WTC11 (cell line): Measurements from ENCODE around the gene MMP23B. TPM values are rescaled to one million over a fixed set of nuclear protein-coding genes. Genes with fewer than 3 reads are reported as not detected.

Experiments used
- ATAC-seq: fragments of 200-7000 bp; cut with Tn5 transposase; 2 replicates; pipeline ENCODE4 v1.10.0; 2021; ENCODE audit warnings: mild to moderate bottlenecking, moderate library complexity
- CTCF ChIA-PET: fragments of 300-600 bp; sonication (Branson Sonifier 250); formaldehyde crosslinking; loops from one replicate; lab custom pipeline; 2021; ENCODE audit warnings: antibody characterized with exemption; lab: Charles Lee
- POLR2A ChIA-PET: fragments of 350-600 bp; sonication (Branson Sonifier 250); formaldehyde crosslinking; loops from one replicate; lab custom pipeline; 2021; ENCODE audit warnings: antibody characterized with exemption; lab: Charles Lee
- DNase-seq: peaks from one replicate; pipeline ENCODE4 v3.0.0; 2021; ENCODE audit warnings: low spot score
- H3K27ac Mint-ChIP-seq: 2 replicates; pipeline ENCODE4 v1.8.0; 2021; ENCODE audit warnings: mixed read lengths
- H3K27me3 Mint-ChIP-seq: 2 replicates; pipeline ENCODE4 v1.8.0; 2021; ENCODE audit warnings: low read depth, mild to moderate bottlenecking, moderate library complexity, mixed read lengths
- H3K36me3 Mint-ChIP-seq: 2 replicates; pipeline ENCODE4 v1.8.0; 2021; ENCODE audit warnings: mixed read lengths
- H3K4me1 Mint-ChIP-seq: 2 replicates; pipeline ENCODE4 v1.8.0; 2022; ENCODE audit warnings: mixed read lengths
- H3K4me3 Mint-ChIP-seq: 2 replicates; pipeline ENCODE4 v1.8.0; 2021; ENCODE audit warnings: mild to moderate bottlenecking, moderate library complexity, mixed read lengths
- H3K9me3 Mint-ChIP-seq: 2 replicates; pipeline ENCODE4 v1.8.0; 2021; ENCODE audit warnings: mixed read lengths
- ERG ChIP-seq: fragments of 250-450 bp; sonication (Bioruptor Pico); IDR thresholded peaks from 2 replicates; pipeline ENCODE4 v1.8.0; 2021; ENCODE audit warnings: mild to moderate bottlenecking
- ESRRA ChIP-seq: sonication (generic); formaldehyde crosslinking; IDR thresholded peaks from 2 replicates; pipeline ENCODE4 v1.8.1; 2022; ENCODE audit warnings: mild to moderate bottlenecking, missing genetic modification reagents, borderline replicate concordance
- FOXJ3 ChIP-seq: sonication (generic); formaldehyde crosslinking; IDR thresholded peaks from 2 replicates; pipeline ENCODE4 v1.9.0; 2021; ENCODE audit warnings: missing genetic modification reagents, mild to moderate bottlenecking, borderline replicate concordance
- GABPB1 ChIP-seq: sonication (generic); formaldehyde crosslinking; IDR thresholded peaks from 2 replicates; pipeline ENCODE4 v1.8.1; 2023; ENCODE audit warnings: mild to moderate bottlenecking, missing genetic modification reagents
- IRF2 ChIP-seq: sonication (generic); formaldehyde crosslinking; IDR thresholded peaks from 2 replicates; pipeline ENCODE4 v1.8.0; 2022; ENCODE audit warnings: low read depth, missing genetic modification reagents, borderline replicate concordance
- JUN ChIP-seq: sonication (generic); formaldehyde crosslinking; IDR thresholded peaks from 2 replicates; pipeline ENCODE4 v1.8.0; 2023; ENCODE audit warnings: mild to moderate bottlenecking, missing genetic modification reagents
- NFYB ChIP-seq: sonication (generic); formaldehyde crosslinking; conservative IDR thresholded peaks from 2 replicates; pipeline ENCODE4 v1.8.0; 2022; ENCODE audit warnings: low read depth, missing genetic modification reagents
- NR3C1 ChIP-seq: sonication (generic); formaldehyde crosslinking; conservative IDR thresholded peaks from 2 replicates; pipeline ENCODE4 v1.8.1; 2023; ENCODE audit warnings: low read depth, mild to moderate bottlenecking, missing genetic modification reagents
- PRRX2 ChIP-seq: fragments of 250-450 bp; sonication (Bioruptor Pico); IDR thresholded peaks from 2 replicates; pipeline ENCODE4 v1.8.0; 2021; ENCODE audit warnings: mild to moderate bottlenecking
- RORB ChIP-seq: fragments of 250-450 bp; sonication (Bioruptor Pico); IDR thresholded peaks from 2 replicates; pipeline ENCODE4 v1.9.0; 2021; ENCODE audit warnings: mild to moderate bottlenecking
- SMAD4 ChIP-seq: sonication (generic); formaldehyde crosslinking; IDR thresholded peaks from 2 replicates; pipeline ENCODE4 v1.8.0; 2022; ENCODE audit warnings: mild to moderate bottlenecking, missing genetic modification reagents
- TCF7 ChIP-seq: sonication (generic); formaldehyde crosslinking; IDR thresholded peaks from 2 replicates; pipeline ENCODE4 v1.8.0; 2022; ENCODE audit warnings: mild to moderate bottlenecking, low read depth, missing genetic modification reagents, moderate library complexity
- USF1 ChIP-seq: sonication (generic); formaldehyde crosslinking; IDR thresholded peaks from 2 replicates; pipeline ENCODE4 v1.8.0; 2022; ENCODE audit warnings: mild to moderate bottlenecking, missing genetic modification reagents
- ZNF138 ChIP-seq: sonication (generic); formaldehyde crosslinking; conservative IDR thresholded peaks from 2 replicates; pipeline ENCODE4 v1.8.1; 2022; ENCODE audit warnings: mild to moderate bottlenecking, moderate library complexity, missing genetic modification reagents
- ZNF232 ChIP-seq: sonication (generic); formaldehyde crosslinking; IDR thresholded peaks from 2 replicates; pipeline ENCODE4 v1.8.0; 2022; ENCODE audit warnings: mild to moderate bottlenecking, missing genetic modification reagents
- ZNF396 ChIP-seq: fragments of 250-450 bp; sonication (Bioruptor Pico); IDR thresholded peaks from 2 replicates; pipeline ENCODE4 v1.8.0; 2021; ENCODE audit warnings: mild to moderate bottlenecking, moderate library complexity, borderline replicate concordance
- ZNF416 ChIP-seq: fragments of 250-450 bp; sonication (Bioruptor Pico); IDR thresholded peaks from 2 replicates; pipeline ENCODE4 v1.9.0; 2021; ENCODE audit warnings: mild to moderate bottlenecking, inconsistent platforms
- ZNF671 ChIP-seq: fragments of 250-450 bp; sonication (Bioruptor Pico); IDR thresholded peaks from 2 replicates; pipeline ENCODE4 v1.8.0; 2021; ENCODE audit warnings: mild to moderate bottlenecking
- total RNA-seq: library from RNA; stranded (reverse); gene quantifications from 3 replicates; pipeline ENCODE4 v1.2.3, GENCODE V29; 2021
- TF ChIP-seq, protein P1 (sequence below): sonication (generic); formaldehyde crosslinking; IDR thresholded peaks from 2 replicates; pipeline ENCODE4 v1.8.1; 2022; ENCODE audit warnings: low read depth, mild to moderate bottlenecking, moderate library complexity, missing genetic modification reagents, borderline replicate concordance
- TF ChIP-seq, protein P2 (sequence below): fragments of 250-450 bp; sonication (Bioruptor Pico); IDR thresholded peaks from 2 replicates; pipeline ENCODE4 v2.1.2; 2022; ENCODE audit warnings: mild to moderate bottlenecking, moderate library complexity
- TF ChIP-seq, protein P3 (sequence below): fragments of 250-450 bp; sonication (Bioruptor Pico); conservative IDR thresholded peaks from 2 replicates; pipeline ENCODE4 v1.9.0; 2021; ENCODE audit warnings: mild to moderate bottlenecking
- TF ChIP-seq, protein P4 (sequence below): sonication (generic); formaldehyde crosslinking; IDR thresholded peaks from 2 replicates; pipeline ENCODE4 v1.8.1; 2022; ENCODE audit warnings: low read depth, missing genetic modification reagents, borderline replicate concordance
- TF ChIP-seq, protein P5 (sequence below): fragments of 250-450 bp; sonication (Bioruptor Pico); IDR thresholded peaks from 2 replicates; pipeline ENCODE4 v1.9.0; 2021; ENCODE audit warnings: mild to moderate bottlenecking

MMP23B gene
- total RNA-seq, 1 experiment from 2014 or later = 20.0 TPM

DNA sequence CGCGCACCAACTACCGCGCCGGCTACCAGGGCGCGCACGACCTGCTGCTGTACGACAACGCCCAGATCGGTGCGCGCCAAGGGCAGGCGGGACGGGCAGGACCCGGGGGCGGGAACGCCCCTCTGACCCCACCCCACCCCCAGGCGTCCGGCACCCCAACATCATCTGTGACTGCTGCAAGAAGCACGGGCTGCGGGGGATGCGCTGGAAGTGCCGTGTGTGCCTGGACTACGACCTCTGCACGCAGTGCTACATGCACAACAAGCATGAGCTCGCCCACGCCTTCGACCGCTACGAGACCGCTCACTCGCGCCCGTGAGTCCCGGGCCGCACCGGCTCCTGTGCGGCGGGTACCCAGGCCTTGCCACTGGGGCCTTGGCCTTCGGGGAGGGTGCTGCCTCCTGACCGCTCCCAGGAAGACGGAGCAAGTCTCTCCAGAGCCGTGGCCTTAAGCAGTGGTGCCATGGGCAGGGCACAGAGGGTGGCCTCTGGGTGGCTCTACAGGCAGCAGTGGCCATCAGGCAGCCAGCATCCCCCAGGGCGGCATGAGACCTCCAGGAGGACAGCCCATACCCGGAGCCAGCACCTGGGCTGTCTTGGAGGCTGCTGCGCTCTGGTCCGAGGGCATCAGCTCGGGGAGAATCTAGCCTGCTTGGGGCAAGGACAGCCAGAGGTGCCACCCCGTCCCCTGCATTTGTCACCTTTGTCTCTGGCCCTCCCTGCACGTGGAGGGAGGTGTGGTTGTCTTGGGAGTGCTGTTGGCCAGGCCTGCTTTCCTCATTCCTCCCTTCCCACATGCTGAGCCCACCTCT, 8.1 kb upstream of the MMP23B start:
- H3K27ac Mint-ChIP-seq = no peak overlapping the region
- POLR2A ChIA-PET = interaction anchor here (0.6 kb wide), 1 partner anchor 108 kb away, joined by 3 read pairs; no protein-coding TSS in a partner anchor
- H3K27me3 Mint-ChIP-seq = no peaks in the 10 kb centered on the region
- DNase-seq = no peak
- no peaks in the 10 kb centered on the region for H3K36me3 Mint-ChIP-seq
- H3K4me1 Mint-ChIP-seq = no peaks in the 10 kb centered on the region
- no peaks in the 10 kb centered on the region for H3K9me3 Mint-ChIP-seq
- no peak for ATAC-seq
- no peak overlapping the region for H3K4me3 Mint-ChIP-seq
- CTCF ChIA-PET = no interaction called here
- TF ChIP-seq NR3C1 (CRISPR knock-in tag) (no peak), IRF2 (CRISPR knock-in tag) (no peak), PRRX2 (no peak), SMAD4 (CRISPR knock-in tag) (no peak), NFYB (CRISPR knock-in tag) (no peak), USF1 (CRISPR knock-in tag) (no peak)
- TF ChIP-seq, protein P1, sequence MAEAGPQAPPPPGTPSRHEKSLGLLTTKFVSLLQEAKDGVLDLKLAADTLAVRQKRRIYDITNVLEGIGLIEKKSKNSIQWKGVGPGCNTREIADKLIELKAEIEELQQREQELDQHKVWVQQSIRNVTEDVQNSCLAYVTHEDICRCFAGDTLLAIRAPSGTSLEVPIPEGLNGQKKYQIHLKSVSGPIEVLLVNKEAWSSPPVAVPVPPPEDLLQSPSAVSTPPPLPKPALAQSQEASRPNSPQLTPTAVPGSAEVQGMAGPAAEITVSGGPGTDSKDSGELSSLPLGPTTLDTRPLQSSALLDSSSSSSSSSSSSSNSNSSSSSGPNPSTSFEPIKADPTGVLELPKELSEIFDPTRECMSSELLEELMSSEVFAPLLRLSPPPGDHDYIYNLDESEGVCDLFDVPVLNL (CRISPR knock-in tag) = no peak

- no peaks in the 10 kb centered on the region for H3K36me3 Mint-ChIP-seq
- H3K9me3 Mint-ChIP-seq = no peaks in the 10 kb centered on the region
- ChIA-PET CTCF (no interaction called here), POLR2A (no interaction called here)
- no peak overlapping the region for H3K27ac Mint-ChIP-seq
- no peaks in the 10 kb centered on the region for H3K4me1 Mint-ChIP-seq
- ATAC-seq = no peak
- no peak overlapping the region for H3K4me3 Mint-ChIP-seq
- no peaks in the 10 kb centered on the region for H3K27me3 Mint-ChIP-seq
- DNase-seq = no peak
- TF ChIP-seq ZNF232 (CRISPR knock-in tag) = no peak
- TF ChIP-seq, protein P2, sequence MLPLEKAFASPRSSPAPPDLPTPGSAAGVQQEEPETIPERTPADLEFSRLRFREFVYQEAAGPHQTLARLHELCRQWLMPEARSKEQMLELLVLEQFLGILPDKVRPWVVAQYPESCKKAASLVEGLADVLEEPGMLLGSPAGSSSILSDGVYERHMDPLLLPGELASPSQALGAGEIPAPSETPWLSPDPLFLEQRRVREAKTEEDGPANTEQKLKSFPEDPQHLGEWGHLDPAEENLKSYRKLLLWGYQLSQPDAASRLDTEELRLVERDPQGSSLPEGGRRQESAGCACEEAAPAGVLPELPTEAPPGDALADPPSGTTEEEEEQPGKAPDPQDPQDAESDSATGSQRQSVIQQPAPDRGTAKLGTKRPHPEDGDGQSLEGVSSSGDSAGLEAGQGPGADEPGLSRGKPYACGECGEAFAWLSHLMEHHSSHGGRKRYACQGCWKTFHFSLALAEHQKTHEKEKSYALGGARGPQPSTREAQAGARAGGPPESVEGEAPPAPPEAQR (CRISPR knock-in tag) = no peak
- TF ChIP-seq, protein P1 (CRISPR knock-in tag) = no peak
- no peak for TF ChIP-seq ZNF416 (CRISPR knock-in tag)
- TF ChIP-seq, protein P3, sequence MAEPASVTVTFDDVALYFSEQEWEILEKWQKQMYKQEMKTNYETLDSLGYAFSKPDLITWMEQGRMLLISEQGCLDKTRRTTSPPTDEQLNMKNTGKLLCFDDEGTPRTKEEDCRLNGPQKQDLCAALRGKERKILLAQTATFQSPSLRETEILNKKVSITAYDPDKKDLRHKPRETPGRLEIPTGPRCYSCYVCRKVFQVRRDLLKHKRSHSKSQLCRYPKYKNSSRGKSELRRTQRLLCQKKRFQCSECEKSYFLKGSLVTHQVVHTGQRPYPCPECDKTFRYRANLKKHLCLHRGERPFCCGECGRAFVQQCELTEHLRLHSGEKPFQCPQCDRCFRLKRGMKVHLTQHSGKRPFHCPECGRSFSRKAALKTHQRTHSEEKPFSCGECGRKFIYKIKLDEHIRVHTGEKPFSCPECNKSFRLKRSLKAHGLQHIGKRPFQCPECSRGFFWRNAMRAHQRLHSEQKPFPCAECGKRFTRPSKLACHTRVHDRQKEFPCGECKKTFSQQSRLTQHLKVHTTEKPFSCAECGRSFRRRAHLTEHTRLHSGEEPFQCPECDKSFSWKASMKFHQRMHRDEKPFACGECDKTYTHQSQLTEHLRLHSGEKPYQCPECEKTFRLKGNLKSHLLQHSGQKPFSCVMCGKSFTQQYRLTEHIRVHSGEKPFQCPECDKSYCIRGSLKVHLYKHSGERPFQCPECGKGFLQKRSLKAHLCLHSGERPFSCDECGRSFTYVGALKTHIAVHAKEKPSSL (CRISPR knock-in tag) = no peak
- TF ChIP-seq ESRRA (CRISPR knock-in tag) = no peak
- TF ChIP-seq ERG (CRISPR knock-in tag) = no peak
- no peak for TF ChIP-seq ZNF138 (CRISPR knock-in tag)
- TF ChIP-seq, protein P4, sequence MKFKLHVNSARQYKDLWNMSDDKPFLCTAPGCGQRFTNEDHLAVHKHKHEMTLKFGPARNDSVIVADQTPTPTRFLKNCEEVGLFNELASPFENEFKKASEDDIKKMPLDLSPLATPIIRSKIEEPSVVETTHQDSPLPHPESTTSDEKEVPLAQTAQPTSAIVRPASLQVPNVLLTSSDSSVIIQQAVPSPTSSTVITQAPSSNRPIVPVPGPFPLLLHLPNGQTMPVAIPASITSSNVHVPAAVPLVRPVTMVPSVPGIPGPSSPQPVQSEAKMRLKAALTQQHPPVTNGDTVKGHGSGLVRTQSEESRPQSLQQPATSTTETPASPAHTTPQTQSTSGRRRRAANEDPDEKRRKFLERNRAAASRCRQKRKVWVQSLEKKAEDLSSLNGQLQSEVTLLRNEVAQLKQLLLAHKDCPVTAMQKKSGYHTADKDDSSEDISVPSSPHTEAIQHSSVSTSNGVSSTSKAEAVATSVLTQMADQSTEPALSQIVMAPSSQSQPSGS (CRISPR knock-in tag) = no peak
- TF ChIP-seq ZNF396 (CRISPR knock-in tag) = no peak
- TF ChIP-seq FOXJ3 (CRISPR knock-in tag) = no peak
- TF ChIP-seq TCF7 (CRISPR knock-in tag) = no peak
- no peak for TF ChIP-seq RORB (CRISPR knock-in tag)
- TF ChIP-seq JUN = no peak
- TF ChIP-seq, protein P5, sequence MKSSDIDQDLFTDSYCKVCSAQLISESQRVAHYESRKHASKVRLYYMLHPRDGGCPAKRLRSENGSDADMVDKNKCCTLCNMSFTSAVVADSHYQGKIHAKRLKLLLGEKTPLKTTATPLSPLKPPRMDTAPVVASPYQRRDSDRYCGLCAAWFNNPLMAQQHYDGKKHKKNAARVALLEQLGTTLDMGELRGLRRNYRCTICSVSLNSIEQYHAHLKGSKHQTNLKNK (CRISPR knock-in tag) = no peak
- TF ChIP-seq GABPB1 (CRISPR knock-in tag) = no peak
- TF ChIP-seq ZNF671 (CRISPR knock-in tag) = no peak
These were observed 7.2 kb upstream of the MMP23B start for GRCh38 chr1:1624443-1625403.
